A673 (cell line): Measurements from ENCODE around the gene MYOF. TPM values are rescaled to one million over a fixed set of nuclear protein-coding genes. Genes with fewer than 3 reads are reported as not detected.

ENCODE experiments used
- BruUV-seq: library from RNA; stranded (reverse); fragments of 400-500 nt; replicated peaks from 2 replicates; lab custom pipeline; 2021; lab: Mats Ljungman, UMichigan
- CTCF ChIA-PET: fragments of 300-600 bp; sonication (Branson Sonifier 250); formaldehyde crosslinking; loops from one replicate; lab custom pipeline; 2022; ENCODE audit warnings: antibody characterized with exemption; lab: Charles Lee
- POLR2A ChIA-PET: fragments of 300-600 bp; sonication (Branson Sonifier 250); formaldehyde crosslinking; loops from one replicate; lab custom pipeline; 2022; ENCODE audit warnings: antibody characterized with exemption; ENCODE audit not compliant: low non-redundant PET; lab: Charles Lee
- DNase-seq: peaks from one replicate; pipeline ENCODE4 v3.0.0-alpha.2; 2015; ENCODE audit warnings: low spot score
- H3K27ac ChIP-seq: fragments of 200-600 bp; sonication (generic); 2 replicates; pipeline ENCODE4 v1.5.1; 2016; ENCODE audit warnings: mixed run types, low read depth, mild to moderate bottlenecking, mixed read lengths, antibody characterized with exemption, low read length; ENCODE audit not compliant: poor library complexity, severe bottlenecking
- H3K27me3 ChIP-seq: fragments of 200-600 bp; sonication (generic); replicated peaks from 2 replicates; pipeline ENCODE4 v1.6.1; 2017; ENCODE audit warnings: mixed run types, low read depth, mild to moderate bottlenecking, mixed read lengths, antibody characterized with exemption, low read length; ENCODE audit not compliant: insufficient read depth, poor library complexity
- H3K36me3 ChIP-seq: fragments of 200-600 bp; sonication (generic); 2 replicates; pipeline ENCODE4 v1.6.1; 2016; ENCODE audit warnings: mixed run types, mild to moderate bottlenecking, mixed read lengths, antibody characterized with exemption, low read length; ENCODE audit not compliant: insufficient read depth, poor library complexity, severe bottlenecking
- H3K4me1 ChIP-seq: fragments of 200-600 bp; sonication (generic); 2 replicates; pipeline ENCODE4 v1.6.1; 2017; ENCODE audit warnings: mixed run types, mild to moderate bottlenecking, mixed read lengths, antibody characterized with exemption, low read length; ENCODE audit not compliant: insufficient read depth, poor library complexity, severe bottlenecking
- H3K4me3 ChIP-seq: fragments of 200-600 bp; sonication (generic); 2 replicates; pipeline ENCODE4 v1.5.1; 2016; ENCODE audit warnings: low read depth, mixed run types, mild to moderate bottlenecking, mixed read lengths, low read length; ENCODE audit not compliant: poor library complexity, severe bottlenecking
- H3K9me3 ChIP-seq: fragments of 200-600 bp; sonication (generic); 2 replicates; pipeline ENCODE4 v1.6.1; 2016; ENCODE audit warnings: mixed run types, low read depth, mild to moderate bottlenecking, mixed read lengths, antibody characterized with exemption, low read length; ENCODE audit not compliant: poor library complexity, severe bottlenecking
- EZH2 ChIP-seq: fragments of 200-600 bp; sonication (generic); IDR thresholded peaks from 2 replicates; pipeline ENCODE4 v1.6.1; 2017; ENCODE audit warnings: borderline replicate concordance, low read depth, mild to moderate bottlenecking, mixed read lengths, antibody characterized with exemption, low read length; ENCODE audit not compliant: poor library complexity, severe bottlenecking
- intact Hi-C: fragments of 100-400 bp; cut with micrococcal nuclease; formaldehyde crosslinking; loops from one replicate; pipeline ENCODE4 v1.10.0; 2022; ENCODE audit not compliant: unreplicated experiment
- total RNA-seq: library from RNA; stranded (reverse); gene quantifications from 2 replicates; pipeline ENCODE4 v1.2.3, GENCODE V29; 2021
- TF ChIP-seq, protein P1 (sequence below): fragments of 300-800, 200-600 bp; sonication (generic); conservative IDR thresholded peaks from 2 replicates; pipeline ENCODE4 v1.5.1; 2017; ENCODE audit warnings: low read depth, mild to moderate bottlenecking, antibody characterized with exemption, low read length, moderate library complexity, mixed read lengths

MYOF gene
- total RNA-seq, 1 experiment from 2014 or later: 24.2 TPM

GRCh38 chr10:93493162-93493561, 11.0 kb upstream of the MYOF start:
- intact Hi-C loops: no loop called here
- ChIA-PET CTCF (no interaction called here), POLR2A (no interaction called here)
- no peak for DNase-seq
- no peaks in the 10 kb centered on the region for H3K27me3 ChIP-seq
- no peak overlapping the region for H3K4me3 ChIP-seq
- H3K4me1 ChIP-seq: peaks cover 5% of the 10 kb centered on the region
- H3K36me3 ChIP-seq: no peaks in the 10 kb centered on the region
- BruUV-seq: no TSS peak
- no peak overlapping the region for H3K27ac ChIP-seq
- TF ChIP-seq EZH2: no peak
- TF ChIP-seq, protein P1, sequence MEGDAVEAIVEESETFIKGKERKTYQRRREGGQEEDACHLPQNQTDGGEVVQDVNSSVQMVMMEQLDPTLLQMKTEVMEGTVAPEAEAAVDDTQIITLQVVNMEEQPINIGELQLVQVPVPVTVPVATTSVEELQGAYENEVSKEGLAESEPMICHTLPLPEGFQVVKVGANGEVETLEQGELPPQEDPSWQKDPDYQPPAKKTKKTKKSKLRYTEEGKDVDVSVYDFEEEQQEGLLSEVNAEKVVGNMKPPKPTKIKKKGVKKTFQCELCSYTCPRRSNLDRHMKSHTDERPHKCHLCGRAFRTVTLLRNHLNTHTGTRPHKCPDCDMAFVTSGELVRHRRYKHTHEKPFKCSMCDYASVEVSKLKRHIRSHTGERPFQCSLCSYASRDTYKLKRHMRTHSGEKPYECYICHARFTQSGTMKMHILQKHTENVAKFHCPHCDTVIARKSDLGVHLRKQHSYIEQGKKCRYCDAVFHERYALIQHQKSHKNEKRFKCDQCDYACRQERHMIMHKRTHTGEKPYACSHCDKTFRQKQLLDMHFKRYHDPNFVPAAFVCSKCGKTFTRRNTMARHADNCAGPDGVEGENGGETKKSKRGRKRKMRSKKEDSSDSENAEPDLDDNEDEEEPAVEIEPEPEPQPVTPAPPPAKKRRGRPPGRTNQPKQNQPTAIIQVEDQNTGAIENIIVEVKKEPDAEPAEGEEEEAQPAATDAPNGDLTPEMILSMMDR: no peak
- no peaks in the 10 kb centered on the region for H3K9me3 ChIP-seq

DNA sequence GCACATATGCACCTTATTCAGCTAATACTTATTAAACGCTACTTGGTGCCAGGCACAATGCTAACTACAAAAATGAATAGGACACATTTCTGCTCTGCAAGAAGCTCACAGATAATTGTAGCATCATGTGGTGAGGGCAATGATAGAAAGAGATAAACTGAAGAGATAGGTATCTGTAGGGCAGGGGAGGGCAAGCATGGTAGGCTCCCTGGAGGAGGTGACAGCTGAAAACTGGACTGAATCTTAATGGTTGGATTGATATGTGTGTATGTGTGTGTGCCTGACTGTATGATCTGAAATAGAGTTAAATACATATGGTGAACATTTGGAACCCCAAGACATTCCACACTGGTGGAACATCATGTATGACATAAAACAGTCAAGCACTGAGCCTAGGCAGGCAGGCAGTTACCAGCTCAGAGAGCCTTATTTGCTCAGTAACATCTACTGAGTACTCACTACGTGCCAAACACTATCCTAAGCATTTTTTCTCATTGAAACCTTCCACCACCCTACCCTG, 9.5 kb upstream of the MYOF start:
- POLR2A ChIA-PET: no interaction called here
- H3K4me3 ChIP-seq: no peak overlapping the region
- CTCF ChIA-PET: no interaction called here
- peaks cover 5% of the 10 kb centered on the region for H3K4me1 ChIP-seq
- H3K27ac ChIP-seq: no peak overlapping the region
- H3K27me3 ChIP-seq: no peaks in the 10 kb centered on the region
- no peaks in the 10 kb centered on the region for H3K36me3 ChIP-seq
- no peaks in the 10 kb centered on the region for H3K9me3 ChIP-seq
- intact Hi-C loops: no loop called here
- no TSS peak for BruUV-seq
- DNase-seq: no peak
- TF ChIP-seq, protein P1: no peak
- TF ChIP-seq EZH2: no peak

- no peak for DNase-seq
- Histone ChIP-seq H3K4me1 (no peaks in the 10 kb centered on the region), H3K27me3 (no peaks in the 10 kb centered on the region), H3K9me3 (no peaks in the 10 kb centered on the region), H3K27ac (no peak overlapping the region), H3K4me3 (no peak overlapping the region), H3K36me3 (no peaks in the 10 kb centered on the region)
- intact Hi-C loops: loop anchor here (10.0 kb wide), 1 partner anchor 404 kb away; no protein-coding TSS in a partner anchor
- POLR2A ChIA-PET: no interaction called here
- no TSS peak for BruUV-seq
- TF ChIP-seq, protein P1: no peak
- no peak for TF ChIP-seq EZH2
- CTCF ChIA-PET: no interaction called here
These were observed 6.9 kb upstream of the MYOF start for GRCh38 chr10:93488956-93489528.
